ENCODE measurements around the gene CADM1. TPM values are rescaled to one million over a fixed set of nuclear protein-coding genes. Genes with fewer than 3 reads are reported as not detected.

The CADM1 gene
- total RNA-seq, 1 donor: 86.5 TPM

DNA sequence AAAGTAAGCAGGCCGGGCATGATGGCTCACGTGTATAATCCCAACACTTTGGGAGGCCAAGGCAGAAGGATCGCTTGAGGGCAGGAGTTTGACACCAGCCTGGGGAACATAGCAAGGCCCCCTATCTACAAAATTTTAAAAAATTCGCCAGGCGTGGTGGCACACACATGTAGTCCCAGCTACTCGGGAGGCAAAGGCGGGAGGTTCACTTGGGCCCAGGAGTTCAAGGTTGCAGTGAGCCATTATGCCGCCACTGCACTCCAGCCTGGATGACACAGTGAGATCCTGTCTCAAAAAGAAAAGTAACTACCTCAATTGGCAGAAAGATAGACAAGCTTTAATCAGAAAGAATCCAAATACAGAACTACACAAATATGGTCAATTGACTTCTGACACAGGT is 31.0 kb downstream of the CADM1 start:
- Histone ChIP-seq H3K27ac (ENCODE audit: low read depth, low read length) (no peak overlapping the region), H2AFZ (ENCODE audit: low read length) (no peak overlapping the region), H3K9me3 (ENCODE audit: low read depth, low read length) (no peaks in the 10 kb centered on the region), H4K20me1 (ENCODE audit: insufficient read depth, low read length) (no peaks in the 10 kb centered on the region), H3K27me3 (ENCODE audit: insufficient read depth, low read length) (no peaks in the 10 kb centered on the region), H3K79me2 (ENCODE audit: insufficient read depth, low read length) (no peaks in the 10 kb centered on the region), H3K4me1 (ENCODE audit: insufficient read depth, low read length) (no peaks in the 10 kb centered on the region), H3K4me2 (ENCODE audit: insufficient read depth, low read length) (no peak overlapping the region), H3K36me3 (ENCODE audit: insufficient read depth, low read length) (no peaks in the 10 kb centered on the region), H3K4me3 (ENCODE audit: insufficient read depth, low read length) (no peak overlapping the region)
- no peak for TF ChIP-seq CTCF (IDR thresholded peaks at IDR 0.05; ENCODE audit: extremely low read depth, low read depth, low read length)
- no peak for DNase-seq (ENCODE audit: insufficient read length, low spot score, missing footprints)

GRCh38 chr11:115471367-115471766 is 32.8 kb downstream of the CADM1 start:
- DNase-seq (ENCODE audit: insufficient read length, low spot score, missing footprints): no peak
- no peak overlapping the region for H3K27ac ChIP-seq (ENCODE audit: low read depth, low read length)
- H3K36me3 ChIP-seq (ENCODE audit: insufficient read depth, low read length): no peaks in the 10 kb centered on the region
- H3K4me3 ChIP-seq (ENCODE audit: insufficient read depth, low read length): no peak overlapping the region
- no peaks in the 10 kb centered on the region for H3K79me2 ChIP-seq (ENCODE audit: insufficient read depth, low read length)
- H3K4me1 ChIP-seq (ENCODE audit: insufficient read depth, low read length): no peaks in the 10 kb centered on the region
- H3K27me3 ChIP-seq (ENCODE audit: insufficient read depth, low read length): no peaks in the 10 kb centered on the region
- no peak for TF ChIP-seq CTCF (IDR thresholded peaks at IDR 0.05; ENCODE audit: extremely low read depth, low read depth, low read length)
- H2AFZ ChIP-seq (ENCODE audit: low read length): no peak overlapping the region
- no peaks in the 10 kb centered on the region for H3K9me3 ChIP-seq (ENCODE audit: low read depth, low read length)
- no peaks in the 10 kb centered on the region for H4K20me1 ChIP-seq (ENCODE audit: insufficient read depth, low read length)
- no peak overlapping the region for H3K4me2 ChIP-seq (ENCODE audit: insufficient read depth, low read length)

GRCh38 chr11:115470928-115471327 is 33.3 kb downstream of the CADM1 start:
- Histone ChIP-seq H3K27me3 (ENCODE audit: insufficient read depth, low read length) (no peaks in the 10 kb centered on the region), H3K27ac (ENCODE audit: low read depth, low read length) (no peak overlapping the region), H3K36me3 (ENCODE audit: insufficient read depth, low read length) (no peaks in the 10 kb centered on the region), H3K4me3 (ENCODE audit: insufficient read depth, low read length) (no peak overlapping the region), H2AFZ (ENCODE audit: low read length) (no peak overlapping the region), H3K9me3 (ENCODE audit: low read depth, low read length) (no peaks in the 10 kb centered on the region), H3K79me2 (ENCODE audit: insufficient read depth, low read length) (no peaks in the 10 kb centered on the region), H4K20me1 (ENCODE audit: insufficient read depth, low read length) (no peaks in the 10 kb centered on the region), H3K4me1 (ENCODE audit: insufficient read depth, low read length) (no peaks in the 10 kb centered on the region), H3K4me2 (ENCODE audit: insufficient read depth, low read length) (no peak overlapping the region)
- no peak for DNase-seq (ENCODE audit: insufficient read length, low spot score, missing footprints)
- no peak for TF ChIP-seq CTCF (IDR thresholded peaks at IDR 0.05; ENCODE audit: extremely low read depth, low read depth, low read length)

GRCh38 chr11:115469361-115469760 is 34.9 kb downstream of the CADM1 start:
- Histone ChIP-seq H3K27me3 (ENCODE audit: insufficient read depth, low read length) (no peaks in the 10 kb centered on the region), H4K20me1 (ENCODE audit: insufficient read depth, low read length) (no peaks in the 10 kb centered on the region), H3K36me3 (ENCODE audit: insufficient read depth, low read length) (no peaks in the 10 kb centered on the region), H3K79me2 (ENCODE audit: insufficient read depth, low read length) (no peaks in the 10 kb centered on the region), H3K27ac (ENCODE audit: low read depth, low read length) (no peak overlapping the region), H3K4me1 (ENCODE audit: insufficient read depth, low read length) (no peaks in the 10 kb centered on the region), H3K9me3 (ENCODE audit: low read depth, low read length) (no peaks in the 10 kb centered on the region), H2AFZ (ENCODE audit: low read length) (no peak overlapping the region), H3K4me2 (ENCODE audit: insufficient read depth, low read length) (no peak overlapping the region), H3K4me3 (ENCODE audit: insufficient read depth, low read length) (no peak overlapping the region)
- no peak for DNase-seq (ENCODE audit: insufficient read length, low spot score, missing footprints)
- no peak for TF ChIP-seq CTCF (IDR thresholded peaks at IDR 0.05; ENCODE audit: extremely low read depth, low read depth, low read length)

Data from osteoblast (primary cell).